ENCODE measurements around the gene UPF3B. TPM values are rescaled to one million over a fixed set of nuclear protein-coding genes. Genes with fewer than 3 reads are reported as not detected.

Gene UPF3B
- total and polyA plus RNA-seq, 9 of the 15 experiments (the other 6 are each of a cell fraction or from before 2014, with no cell fraction given) = 17.6 to 57.0 (median 32.3) TPM

- no peak for TF ChIP-seq ZMIZ1 (IDR thresholded peaks at IDR 0.05; ENCODE audit: low read depth in 2 of 2, low read length in 2 of 2)
- TF ChIP-seq ZNF592 (IDR thresholded peaks at IDR 0.05) = no peak
- no peak; the same call in 1 of the 2 replicates for TF ChIP-seq MGA (IDR thresholded peaks at IDR 0.05)
- peak; percentile 28 for TF ChIP-seq CCNT2 (IDR thresholded peaks at IDR 0.05; ENCODE audit: borderline replicate concordance, extremely low read depth, insufficient read length, low read depth, low read length)
- TF ChIP-seq POLR2G (IDR thresholded peaks at IDR 0.05; ENCODE audit: low read depth, low read length) = peak; percentile 92
Measured at GRCh38 chrX:119852382-119853353, at the start of gene UPF3B (continued).
